ENCODE results near the gene DMPK.
"Not testable (repeated sequence)": the region's sequence is repeated elsewhere in the genome, so short reads cannot be mapped to it uniquely, and the experiment has no call there.

DMPK gene

GRCh38 chr19:45729800-45730290 lies 52.4 kb downstream of the DMPK start:
- peak; percentile 18; the same call in 2 of the 3 replicates for ATAC-seq
- no peak for TF ChIP-seq ARNTL (CRISPR knock-in tag; IDR thresholded peaks at IDR 0.05; ENCODE audit: borderline replicate concordance, low read depth)

DNA sequence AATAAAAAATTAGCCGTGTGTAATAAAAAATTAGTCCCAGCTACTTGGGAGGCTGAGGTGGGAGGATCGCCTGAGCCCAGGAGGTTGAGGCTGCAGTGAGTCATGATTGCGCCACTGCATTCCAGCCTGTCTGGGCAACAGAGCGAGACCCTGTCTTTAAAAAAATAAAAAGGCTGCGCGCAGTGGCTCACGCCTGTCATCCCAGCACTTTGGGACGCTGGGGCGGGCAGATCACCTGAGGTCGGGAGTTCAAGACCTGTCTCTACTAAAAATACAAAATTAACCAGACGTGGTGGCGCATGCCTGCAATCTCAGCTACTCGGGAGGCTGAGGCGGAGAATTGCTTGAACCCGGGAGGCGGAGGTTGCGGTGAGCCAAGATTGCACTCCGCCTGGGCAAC lies 53.6 kb downstream of the DMPK start:
- not testable (repeated sequence) for ATAC-seq

DNA sequence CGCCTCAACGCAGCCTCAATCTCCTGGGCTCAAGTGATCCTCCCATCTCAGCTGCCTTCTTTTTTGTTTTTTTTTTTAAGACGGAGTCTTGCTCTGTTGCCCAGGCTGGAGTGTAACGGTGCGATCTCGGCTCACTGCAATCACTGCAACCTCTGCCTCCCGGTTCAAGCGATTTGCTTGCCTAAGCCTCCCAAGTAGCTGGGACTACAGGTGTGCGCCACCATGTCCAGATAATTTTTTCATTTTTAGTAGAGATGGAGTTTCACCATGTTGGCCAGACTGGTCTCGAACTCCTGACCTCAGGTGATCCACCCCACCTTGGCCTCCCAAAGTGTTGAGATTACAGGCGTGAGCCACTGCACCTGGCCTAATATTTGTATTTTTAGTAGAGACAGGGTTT lies 62.2 kb downstream of the DMPK start:
- not testable (repeated sequence) for ATAC-seq
